HG03196 (cell line): ENCODE results near the gene SLC27A1.
"Not testable (repeated sequence)": the region's sequence is repeated elsewhere in the genome, so short reads cannot be mapped to it uniquely, and the experiment has no call there.

Experiments
- ATAC-seq: cut with Tn5 transposase; IDR thresholded peaks from one replicate; pipeline ENCODE4 v1.9.1; 2021; ENCODE audit not compliant: unreplicated experiment

Gene SLC27A1

GRCh38 chr19:17538684-17539237, 68.4 kb downstream of the SLC27A1 start:
- ATAC-seq, result no peak

GRCh38 chr19:17539238-17540117, 69.2 kb downstream of the SLC27A1 start:
- peak; percentile 55 for ATAC-seq

GRCh38 chr19:17540174-17540573, 69.8 kb downstream of the SLC27A1 start:
- ATAC-seq, result no peak

- no peak for ATAC-seq
These were observed 70.9 kb downstream of the SLC27A1 start for GRCh38 chr19:17541184-17541759.

GRCh38 chr19:17542042-17542441, 71.7 kb downstream of the SLC27A1 start:
- ATAC-seq, result no peak

- no peak for ATAC-seq
These were observed 72.7 kb downstream of the SLC27A1 start for GRCh38 chr19:17542793-17543582.

GRCh38 chr19:17543986-17544385, 73.7 kb downstream of the SLC27A1 start:
- ATAC-seq, result no peak

GRCh38 chr19:17544418-17544817, 74.1 kb downstream of the SLC27A1 start:
- no peak for ATAC-seq

- ATAC-seq, result no peak
These were observed 77.8 kb downstream of the SLC27A1 start for GRCh38 chr19:17548145-17548544.

GRCh38 chr19:17549085-17549740, 78.9 kb downstream of the SLC27A1 start:
- ATAC-seq, result no peak

- ATAC-seq, result no peak
These were observed 79.8 kb downstream of the SLC27A1 start for GRCh38 chr19:17550076-17550667.

- not testable (repeated sequence) for ATAC-seq
These were observed 82.4 kb downstream of the SLC27A1 start for GRCh38 chr19:17552735-17553134.

- no peak for ATAC-seq
These were observed 82.9 kb downstream of the SLC27A1 start for GRCh38 chr19:17553256-17553655.

- ATAC-seq, result no peak
These were observed 84.7 kb downstream of the SLC27A1 start for GRCh38 chr19:17554968-17555479.

- peak; percentile 88 for ATAC-seq
These were observed 85.2 kb downstream of the SLC27A1 start, which contains the start of gene COLGALT1 for GRCh38 chr19:17555480-17555928. COLGALT1 (plus strand) TSS chr19:17555649; CDS start chr19:17555714, 65 bp downstream.
